NCI-H1436 (cell line): ENCODE measurements around the gene PDE4B.
A peak's percentile ranks its signal among the peaks of the same experiment; 100 is the strongest.

Experiments
- DNase-seq: peaks from one replicate; lab custom pipeline; 2025; lab: John Stamatoyannopoulos, UW

PDE4B gene

DNA sequence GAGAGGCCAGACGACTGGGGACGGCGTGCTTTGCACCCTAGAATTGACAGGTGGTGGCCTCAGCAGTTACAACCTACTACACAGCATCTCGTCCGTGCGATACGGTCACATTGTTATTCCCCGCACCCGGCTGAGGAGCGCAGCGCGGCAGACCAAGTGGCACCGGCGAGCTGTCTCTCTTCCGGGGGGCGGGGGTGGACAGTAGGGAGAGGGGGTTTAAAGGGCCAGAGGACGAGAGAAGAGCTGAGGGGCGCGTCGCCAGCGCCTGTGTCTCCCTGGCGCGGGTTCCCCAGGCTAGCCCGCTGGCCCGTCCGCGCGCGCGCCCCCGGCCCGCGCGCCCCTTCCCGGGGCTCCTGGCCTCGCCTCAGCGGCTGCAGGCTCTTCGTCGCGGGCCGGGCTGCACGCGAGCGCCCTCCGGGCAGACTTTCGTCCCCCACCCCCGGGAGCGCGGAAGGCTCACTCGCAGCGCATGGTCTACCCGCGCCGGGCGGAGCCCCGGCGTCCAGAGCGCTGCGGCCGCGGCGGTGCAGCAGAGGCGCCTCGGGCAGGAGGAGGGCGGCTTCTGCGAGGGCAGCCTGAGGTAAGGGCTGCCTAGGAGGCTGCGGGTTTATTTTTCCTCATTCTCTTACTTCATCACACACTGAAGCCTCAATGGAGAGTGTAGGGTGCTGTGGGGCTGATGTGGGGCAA lies at the start of gene PDE4B:
Gene PDE4B (plus strand): TSS at position 227 of the 690 bp plus-strand sequence.
- no peak for DNase-seq

DNA sequence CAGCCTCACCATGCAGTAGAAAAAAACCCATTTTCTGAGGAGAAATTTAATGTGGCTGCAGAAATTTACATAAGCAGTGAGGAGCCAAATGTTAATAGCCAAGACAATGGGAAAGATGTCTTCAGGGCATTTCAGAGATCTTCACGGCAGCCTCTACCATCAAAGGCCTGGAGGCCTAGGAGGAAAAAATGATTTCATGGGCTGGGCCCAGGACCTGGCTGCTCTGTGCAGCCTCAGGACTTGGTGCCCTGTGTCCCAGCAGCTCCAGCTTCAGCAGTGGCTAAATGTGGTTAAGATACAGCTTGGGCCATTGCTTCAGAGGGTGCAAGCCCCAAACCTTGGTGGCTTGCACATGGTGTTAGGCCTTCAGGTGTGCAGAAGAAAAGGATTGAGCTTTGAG lies 48.0 kb upstream of the PDE4B start:
- no peak for DNase-seq

DNA sequence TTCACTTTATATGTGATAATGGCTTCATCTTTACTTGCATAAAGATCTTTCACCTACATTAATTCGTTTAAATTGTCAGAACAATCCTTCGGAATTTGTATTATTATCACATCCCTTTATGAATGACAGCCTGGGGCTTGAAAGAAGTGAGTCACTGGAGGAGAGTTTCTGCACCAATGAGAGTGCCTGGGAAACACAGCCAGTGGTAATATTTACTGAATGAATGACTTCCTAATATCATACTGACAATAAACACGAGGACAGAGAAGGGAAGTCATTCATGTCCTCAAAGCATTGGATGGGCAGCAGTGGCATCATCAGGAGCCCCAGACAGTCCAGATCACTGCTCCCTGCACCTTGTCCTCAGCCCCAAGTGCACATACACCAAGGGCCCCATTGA lies 40.7 kb upstream of the PDE4B start:
- DNase-seq, result no peak

GRCh38 chr1:65756616-65757015 lies 36.1 kb upstream of the PDE4B start:
- no peak for DNase-seq

DNA sequence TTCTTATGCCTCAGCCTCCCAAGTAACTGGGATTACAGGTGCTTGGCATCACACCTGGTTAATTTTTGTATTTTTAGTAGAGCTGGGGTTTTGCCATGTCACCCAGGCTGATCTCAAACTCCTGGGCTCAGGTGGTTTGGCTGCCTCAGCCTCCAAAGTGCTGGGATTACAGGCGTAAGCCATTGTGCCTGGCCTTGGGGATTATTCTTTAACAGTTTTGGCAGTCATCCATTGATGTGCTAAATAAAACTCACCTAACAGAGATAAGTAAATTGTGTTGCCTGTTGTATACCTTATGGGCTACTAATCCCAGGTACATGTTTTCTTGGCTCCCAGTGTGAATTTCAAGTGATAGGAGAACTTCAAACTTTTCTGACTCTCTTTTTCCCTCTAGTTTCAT lies 35.2 kb upstream of the PDE4B start:
- DNase-seq, result no peak

GRCh38 chr1:65758128-65758527 lies 34.6 kb upstream of the PDE4B start:
- no peak for DNase-seq

DNA sequence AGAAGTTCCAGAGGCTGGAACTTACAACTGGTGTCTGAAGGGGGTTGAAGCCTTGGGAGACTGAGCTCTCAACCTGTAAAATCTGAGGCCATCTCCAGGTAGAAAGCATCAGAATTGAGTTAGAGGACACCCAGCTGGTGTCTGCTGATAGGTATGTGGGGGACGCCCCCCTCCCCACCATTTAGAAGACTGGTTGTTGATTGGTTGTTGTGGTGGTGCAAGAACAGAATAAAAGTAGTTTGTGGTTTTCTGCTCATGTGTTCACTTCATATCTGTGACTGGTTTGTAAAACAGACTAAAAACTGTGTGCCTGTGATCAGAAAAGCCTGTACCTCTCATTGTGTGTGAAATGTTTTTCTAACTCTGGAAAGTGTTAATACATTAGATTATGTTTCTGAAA lies 33.2 kb upstream of the PDE4B start:
- no peak for DNase-seq

DNA sequence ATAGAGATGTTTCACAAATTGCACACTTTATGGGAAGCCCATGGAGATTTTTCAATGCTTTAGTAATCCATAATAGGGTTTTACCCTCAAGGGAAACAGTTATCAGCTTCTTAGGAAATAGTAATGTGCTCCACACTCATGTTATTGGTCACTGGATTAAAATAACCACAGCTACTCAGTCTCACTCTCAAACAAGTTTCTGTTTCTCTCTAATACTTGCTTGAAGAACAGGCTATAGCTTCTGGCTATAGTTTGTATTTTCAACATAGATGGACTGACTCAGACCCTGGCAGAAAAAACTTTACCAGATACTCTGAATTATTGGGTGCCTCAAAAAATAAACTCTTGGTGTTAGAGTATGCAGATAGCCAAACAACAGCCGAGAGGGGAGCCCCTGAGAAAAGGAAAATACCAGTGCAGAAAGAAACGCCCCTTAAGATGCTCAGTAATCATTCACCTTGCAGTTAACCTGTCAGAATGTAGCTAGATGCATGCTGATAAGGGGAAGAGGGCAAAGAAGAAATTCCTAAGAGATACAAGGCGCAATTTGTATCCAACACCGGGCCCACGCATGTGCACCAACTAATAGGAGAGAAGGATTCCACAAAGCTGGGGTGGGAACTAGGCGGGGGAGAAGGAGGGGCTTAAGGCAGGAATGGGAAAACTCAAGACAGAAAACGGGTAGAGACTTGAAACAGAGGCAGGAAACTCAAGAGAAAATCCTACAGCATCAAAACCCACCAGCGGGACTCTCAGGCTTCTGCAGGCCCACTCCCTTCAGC lies 30.4 kb upstream of the PDE4B start:
- no peak for DNase-seq

DNA sequence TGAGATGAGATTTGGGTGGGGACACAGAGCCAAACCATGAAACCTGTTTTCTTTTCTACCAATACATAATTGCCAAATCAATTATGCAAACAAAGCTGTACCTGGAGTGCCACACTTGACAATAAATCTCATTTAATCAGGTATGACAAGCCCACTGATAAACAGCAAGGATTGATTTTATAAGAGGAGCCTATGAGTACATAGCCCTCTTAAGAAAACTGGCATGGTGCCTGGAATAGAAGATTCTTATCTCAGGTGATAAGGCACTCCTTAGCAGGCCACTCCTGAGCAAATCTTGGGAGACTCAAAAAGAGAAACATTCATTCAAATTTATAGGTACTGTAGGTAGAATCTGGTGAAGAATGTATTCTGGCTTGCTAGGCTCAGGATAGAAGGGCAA lies 28.6 kb upstream of the PDE4B start:
- DNase-seq, result peak; percentile 2

GRCh38 chr1:65765631-65766030 lies 27.1 kb upstream of the PDE4B start:
- no peak for DNase-seq

- DNase-seq, result no peak
Observed at GRCh38 chr1:65769636-65770035, 23.1 kb upstream of the PDE4B start.

DNA sequence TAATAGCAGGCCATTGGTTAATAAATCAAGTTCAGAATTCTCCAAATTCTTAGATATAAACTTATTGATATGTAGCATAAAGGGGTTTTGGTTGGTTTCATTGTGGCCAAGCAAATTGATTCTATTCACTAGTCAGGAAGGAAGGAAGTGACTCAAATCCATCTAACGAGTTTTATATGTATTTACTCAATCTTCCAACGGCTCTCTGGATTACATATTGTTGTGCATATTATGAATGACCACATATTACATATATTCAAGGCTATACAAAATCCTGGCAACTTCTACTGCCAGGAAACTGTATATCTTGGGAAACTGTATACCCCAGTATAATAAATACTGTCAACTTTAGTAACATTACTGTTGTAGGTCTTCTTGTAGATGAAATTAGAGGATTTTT lies 20.1 kb upstream of the PDE4B start:
- DNase-seq, result no peak

- no peak for DNase-seq
Observed at GRCh38 chr1:65773391-65774123, 19.1 kb upstream of the PDE4B start.

GRCh38 chr1:65788762-65789161 lies 3.9 kb upstream of the PDE4B start:
- DNase-seq, result no peak

DNA sequence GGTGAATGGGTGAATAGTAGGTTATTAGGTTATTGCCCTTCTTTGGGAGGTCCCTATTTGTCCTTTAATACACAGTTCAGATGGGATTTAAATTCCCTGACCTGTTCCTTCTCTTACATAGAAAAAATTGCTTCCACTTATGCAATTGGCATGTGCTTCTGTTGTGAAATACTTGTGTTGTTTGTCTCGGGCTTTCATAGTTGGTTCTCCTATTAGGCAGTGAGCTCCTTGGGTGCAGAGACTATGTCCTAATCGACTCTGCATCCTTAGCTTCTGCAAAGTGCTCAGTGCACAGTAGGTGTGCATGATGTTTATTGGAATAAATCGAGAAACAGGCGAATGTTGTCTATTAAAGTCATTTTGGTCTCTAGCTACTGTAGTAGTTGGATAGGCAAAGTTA lies 1.3 kb upstream of the PDE4B start:
- no peak for DNase-seq

DNA sequence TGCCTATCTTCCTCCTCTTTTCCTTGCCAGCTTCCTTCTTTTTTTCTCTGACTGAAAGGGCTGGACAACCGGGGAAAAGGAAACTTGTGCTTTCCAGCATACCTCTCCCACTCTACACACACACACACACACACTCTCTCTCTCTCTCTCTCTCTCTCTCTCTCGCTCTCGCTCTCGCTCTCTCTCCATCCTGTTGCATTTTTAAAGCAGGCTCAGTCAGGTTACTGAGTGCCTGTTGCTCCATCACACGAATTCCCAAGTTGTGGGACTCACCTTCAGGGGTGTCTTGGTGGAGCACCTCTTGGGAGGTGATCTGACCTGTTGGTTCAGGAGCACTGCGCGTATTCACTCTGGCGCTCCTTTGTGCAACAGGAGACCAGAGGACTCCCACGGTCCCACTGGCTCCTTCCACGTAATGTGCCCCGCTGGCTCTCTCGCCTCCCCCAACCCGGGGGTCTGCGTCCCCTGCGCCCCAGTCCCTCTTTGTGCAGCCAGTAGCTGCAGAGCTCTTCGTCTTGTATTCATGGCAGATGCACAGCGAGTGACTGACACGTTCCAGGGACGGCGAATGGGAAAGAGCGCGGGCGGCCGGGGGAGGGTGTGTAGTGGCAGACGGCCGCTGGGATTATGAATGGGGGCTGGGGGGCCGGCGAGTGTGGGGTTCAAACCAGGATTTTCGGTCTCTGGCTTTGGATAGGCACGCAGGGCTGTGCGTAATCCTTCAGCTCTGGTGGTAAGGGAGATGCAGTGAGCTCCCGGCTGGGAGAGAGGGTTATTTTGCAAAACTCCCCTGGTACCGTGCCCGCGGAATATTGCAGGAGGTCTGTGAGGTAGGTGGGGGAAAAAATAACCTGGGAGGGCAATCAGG lies 660 bp upstream of the PDE4B start:
- DNase-seq, result no peak

GRCh38 chr1:65793359-65793732 lies 651 bp downstream of the PDE4B start:
- DNase-seq, result no peak

- DNase-seq, result no peak
Observed at GRCh38 chr1:65795311-65795710, 2.6 kb downstream of the PDE4B start.

DNA sequence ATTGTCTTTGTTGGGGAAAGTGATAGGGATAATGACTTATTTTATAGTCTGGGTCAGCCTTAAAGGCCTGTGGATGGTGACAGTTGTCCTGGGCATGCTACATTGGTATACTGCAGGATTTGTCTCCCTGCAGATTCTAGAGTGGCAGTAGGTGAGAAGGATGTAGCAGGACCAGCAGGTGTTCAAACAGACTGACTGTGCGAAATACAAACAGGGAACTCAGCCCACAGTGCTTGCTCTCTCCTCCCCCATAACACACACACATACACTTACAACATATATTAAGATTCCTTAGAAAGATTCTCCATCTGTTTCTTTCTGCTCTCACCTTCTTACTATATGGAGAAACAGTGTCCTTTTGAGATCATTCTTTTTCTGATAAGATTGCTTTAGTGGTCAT lies 6.9 kb downstream of the PDE4B start:
- DNase-seq, result no peak

DNA sequence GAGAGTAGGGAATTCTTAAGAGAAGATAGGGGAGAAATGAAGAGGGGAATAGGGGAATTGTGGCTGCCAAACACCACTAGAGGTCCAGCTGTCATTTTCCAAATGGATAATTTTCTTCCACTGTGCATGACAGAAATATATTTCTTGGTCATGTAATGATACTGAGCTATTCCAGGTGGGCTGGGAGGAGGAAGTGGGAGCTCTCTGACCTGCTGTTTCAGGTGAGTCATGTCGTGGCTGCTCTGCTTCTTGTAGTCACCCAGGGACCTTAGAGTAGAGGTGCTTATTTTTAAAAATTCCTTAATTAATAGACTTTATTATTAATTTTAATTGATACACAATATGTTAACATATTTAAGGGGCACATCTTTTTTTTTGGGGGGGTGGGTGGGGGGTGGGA lies 11.9 kb downstream of the PDE4B start:
- DNase-seq, result no peak

DNA sequence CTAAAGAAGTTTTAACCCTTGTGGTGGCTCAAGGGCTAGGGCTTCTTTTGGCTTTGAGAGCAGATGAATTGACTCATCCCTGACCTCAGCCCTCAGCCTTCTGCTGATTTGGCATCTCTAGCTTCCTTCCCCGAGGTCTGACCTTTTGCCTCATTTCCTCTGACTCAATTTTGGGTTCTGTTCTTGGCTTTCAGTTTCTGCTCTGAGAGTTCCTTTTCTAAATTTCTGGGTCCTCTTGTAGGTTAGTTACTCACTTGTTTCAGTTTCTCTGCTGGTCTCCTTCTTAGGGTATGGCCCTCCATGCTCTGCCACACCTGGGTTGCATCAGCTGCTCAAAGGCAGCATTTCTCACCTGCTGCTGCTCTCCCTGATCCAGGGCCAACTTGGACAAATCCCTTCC lies 19.4 kb downstream of the PDE4B start:
- DNase-seq, result no peak

- DNase-seq, result no peak
Observed at GRCh38 chr1:65813956-65814355, 21.3 kb downstream of the PDE4B start.
